ENCODE results near the gene PARD3. TPM values are rescaled to one million over a fixed set of nuclear protein-coding genes. Genes with fewer than 3 reads are reported as not detected.

The PARD3 gene
- total RNA-seq, 2 experiments from 2014 or later: 2.2 to 2.8 TPM

DNA sequence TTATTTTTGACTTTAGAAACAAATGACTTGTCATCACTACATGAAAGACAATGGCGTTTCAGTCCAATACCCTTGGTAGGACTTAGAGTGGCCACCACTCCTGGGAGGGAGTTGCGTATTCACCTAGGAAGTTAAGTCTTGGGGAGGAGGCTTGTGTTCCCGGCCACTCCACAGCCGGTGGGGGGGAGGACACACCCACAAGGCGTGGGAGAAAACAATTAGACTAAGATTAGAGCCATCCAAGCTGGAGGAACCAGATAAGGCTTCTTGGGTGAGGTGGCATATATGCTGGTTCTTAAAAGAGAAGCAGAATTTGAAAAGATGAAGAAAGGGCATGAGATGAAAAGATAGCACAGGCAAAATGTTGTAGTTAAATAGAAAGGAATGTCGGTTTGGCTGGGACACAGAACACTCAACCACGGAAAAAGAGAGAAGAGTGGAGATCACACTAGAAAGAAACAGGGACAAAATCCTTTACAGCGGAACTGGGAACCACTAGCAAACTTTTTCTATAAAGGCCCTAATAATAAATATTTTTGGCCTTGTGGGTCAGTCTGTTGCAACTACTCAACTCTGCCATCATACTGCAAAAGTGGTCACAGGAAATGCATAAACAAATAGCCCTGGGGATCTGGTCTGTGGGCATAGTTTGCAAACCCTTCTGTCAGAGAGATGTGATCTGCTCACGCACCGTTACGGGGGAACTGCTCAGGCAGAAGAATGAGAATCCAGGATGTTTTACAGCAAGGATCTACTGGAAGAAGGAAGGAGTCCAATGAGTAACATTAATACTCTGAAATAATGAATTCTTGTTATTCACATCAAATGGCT, 651.8 kb downstream of the PARD3 start:
- Mint-ChIP-seq H3K9me3 (ENCODE audit: low read depth) (no peaks in the 10 kb centered on the region), H3K27ac (no peak overlapping the region), H3K4me1 (no peaks in the 10 kb centered on the region), H3K36me3 (ENCODE audit: low read depth) (no peaks in the 10 kb centered on the region), H3K4me3 (no peak overlapping the region), H3K27me3 (peaks cover 2% of the 10 kb centered on the region)
- ATAC-seq: no peak
- intact Hi-C loops (cut with DNase I, micrococcal nuclease): loop anchor here in 1 of 2 experiments (2.0 kb wide), 1 partner anchor 20 kb away; no protein-coding TSS in a partner anchor
- DNase-seq: no peak
- ChIA-PET POLR2A (no interaction called here), CTCF (no interaction called here)

DNA sequence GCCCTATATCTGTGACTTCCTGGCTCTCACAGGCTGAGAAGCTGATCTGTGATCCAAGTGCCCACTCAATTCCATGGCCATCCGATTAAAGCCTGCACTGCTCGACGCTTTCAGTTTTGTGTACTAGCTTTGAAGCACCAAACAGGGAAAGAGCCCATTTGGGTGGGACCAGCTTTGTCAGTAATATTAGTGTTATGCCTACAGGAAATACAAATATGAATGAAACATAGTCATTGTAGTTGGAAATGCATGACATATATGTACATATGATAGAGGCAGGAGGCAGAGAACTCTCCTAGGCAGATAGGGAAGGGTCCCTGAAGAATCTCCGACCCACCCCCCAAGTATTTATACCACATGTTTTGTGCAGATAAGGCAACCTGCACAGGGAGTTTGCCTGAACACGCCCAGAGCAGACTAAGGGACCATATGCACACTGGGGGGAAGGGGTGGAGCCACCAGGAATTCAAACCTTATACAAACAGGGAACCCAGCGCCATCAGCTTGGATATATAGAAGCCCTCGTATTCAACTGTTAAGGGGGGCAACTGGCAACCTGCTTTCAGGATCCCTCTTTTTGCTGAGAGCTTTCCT, 653.2 kb downstream of the PARD3 start:
- H3K27me3 Mint-ChIP-seq: peaks cover 3% of the 10 kb centered on the region
- ChIA-PET CTCF (no interaction called here), POLR2A (no interaction called here)
- H3K36me3 Mint-ChIP-seq (ENCODE audit: low read depth): no peaks in the 10 kb centered on the region
- ATAC-seq (no peak), DNase-seq (no peak)
- H3K9me3 Mint-ChIP-seq (ENCODE audit: low read depth): no peaks in the 10 kb centered on the region
- no peak overlapping the region for H3K27ac Mint-ChIP-seq
- H3K4me1 Mint-ChIP-seq: no peaks in the 10 kb centered on the region
- intact Hi-C loops (cut with DNase I, micrococcal nuclease): loop anchor here in 1 of 2 experiments (2.0 kb wide), 1 partner anchor 21 kb away; no protein-coding TSS in a partner anchor
- no peak overlapping the region for H3K4me3 Mint-ChIP-seq

DNA sequence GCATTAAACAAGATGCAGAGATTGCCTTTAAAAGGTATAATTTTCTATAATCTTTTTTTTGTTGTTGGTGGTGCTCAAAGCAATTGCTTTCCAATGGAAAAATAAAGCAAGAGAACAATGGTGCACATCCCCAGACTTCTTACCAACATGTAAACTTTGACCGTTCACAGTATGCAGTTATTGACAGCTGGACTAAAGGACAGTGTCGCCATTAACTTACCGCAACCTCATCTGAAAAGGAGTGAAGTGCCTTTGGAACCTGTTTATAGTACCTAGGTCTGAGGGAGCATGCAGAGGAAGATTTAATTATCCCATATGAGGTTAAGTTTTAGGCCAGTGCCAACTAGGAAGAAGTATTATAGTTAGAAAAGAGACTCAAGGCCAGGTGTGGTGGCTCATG, 654.5 kb downstream of the PARD3 start:
- H3K4me1 Mint-ChIP-seq: no peaks in the 10 kb centered on the region
- H3K4me3 Mint-ChIP-seq: no peak overlapping the region
- intact Hi-C loops (cut with DNase I, micrococcal nuclease): no loop called here
- H3K27ac Mint-ChIP-seq: no peak overlapping the region
- POLR2A ChIA-PET: no interaction called here
- H3K36me3 Mint-ChIP-seq (ENCODE audit: low read depth): no peaks in the 10 kb centered on the region
- CTCF ChIA-PET: no interaction called here
- H3K27me3 Mint-ChIP-seq: peaks cover 3% of the 10 kb centered on the region
- DNase-seq (no peak), ATAC-seq (no peak)
- no peaks in the 10 kb centered on the region for H3K9me3 Mint-ChIP-seq (ENCODE audit: low read depth)

DNA sequence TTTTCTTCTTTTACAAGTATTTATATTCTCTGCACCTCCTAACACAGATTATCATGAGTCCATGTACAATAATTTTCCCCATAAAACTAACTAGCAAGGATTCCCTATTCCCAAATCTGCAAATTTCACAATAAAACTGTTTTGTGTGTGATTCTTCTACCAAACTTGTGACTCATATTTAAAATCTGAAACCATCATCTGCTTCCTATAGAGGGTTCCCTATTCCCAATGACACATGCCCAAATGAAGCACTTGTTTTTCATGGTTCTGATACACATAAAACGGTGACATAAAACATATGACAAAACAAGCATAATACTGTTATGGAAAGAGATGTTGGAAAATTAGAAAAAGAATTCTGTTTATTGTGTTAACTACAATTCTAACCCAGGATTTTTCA, 657.6 kb downstream of the PARD3 start:
- Mint-ChIP-seq H3K27me3 (peaks cover 4% of the 10 kb centered on the region), H3K27ac (no peak overlapping the region), H3K36me3 (ENCODE audit: low read depth) (no peaks in the 10 kb centered on the region), H3K9me3 (ENCODE audit: low read depth) (no peaks in the 10 kb centered on the region), H3K4me3 (no peak overlapping the region), H3K4me1 (no peaks in the 10 kb centered on the region)
- POLR2A ChIA-PET: no interaction called here
- DNase-seq (no peak), ATAC-seq (no peak)
- CTCF ChIA-PET: no interaction called here
- intact Hi-C loops (cut with DNase I, micrococcal nuclease): no loop called here

DNA sequence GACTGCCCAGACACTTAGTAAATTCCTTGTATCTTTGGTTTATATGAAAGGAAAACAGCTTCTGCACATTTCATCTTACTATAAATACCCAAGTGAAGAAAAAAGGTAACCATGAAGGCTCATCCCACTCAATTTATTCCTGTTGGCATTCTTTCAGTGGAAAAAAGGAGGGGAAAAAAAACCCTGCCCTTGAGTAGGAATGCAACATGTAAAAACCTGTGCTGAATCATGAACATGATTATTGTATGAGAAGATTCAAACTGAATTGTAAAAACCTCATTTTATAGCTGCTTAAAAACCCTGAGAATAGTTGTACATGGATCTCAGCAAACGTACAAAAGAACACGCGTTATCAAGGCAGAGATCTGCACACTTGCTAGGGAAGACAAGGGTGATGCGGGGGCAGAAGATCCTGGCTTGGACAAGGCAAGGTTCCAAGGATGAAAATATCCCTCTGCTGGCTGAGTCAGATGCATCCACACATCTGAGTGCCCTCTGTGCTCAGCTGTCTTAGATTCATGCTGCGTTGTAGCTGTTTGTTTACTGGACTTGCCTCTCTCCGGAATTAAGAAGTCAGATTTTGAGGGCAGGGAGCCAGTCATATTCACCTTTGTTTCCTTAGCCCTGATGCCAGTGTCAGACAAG, 658.2 kb downstream of the PARD3 start:
- ChIA-PET POLR2A (no interaction called here), CTCF (interaction anchor here (0.6 kb wide), 1 partner anchor 179 kb away, joined by 4 read pairs; no protein-coding TSS in a partner anchor)
- ATAC-seq: no peak
- H3K9me3 Mint-ChIP-seq (ENCODE audit: low read depth): no peaks in the 10 kb centered on the region
- H3K4me1 Mint-ChIP-seq: no peaks in the 10 kb centered on the region
- no peak overlapping the region for H3K27ac Mint-ChIP-seq
- H3K27me3 Mint-ChIP-seq: peaks cover 4% of the 10 kb centered on the region
- H3K36me3 Mint-ChIP-seq (ENCODE audit: low read depth): no peaks in the 10 kb centered on the region
- intact Hi-C loops (cut with DNase I, micrococcal nuclease): no loop called here
- no peak for DNase-seq
- H3K4me3 Mint-ChIP-seq: no peak overlapping the region

DNA sequence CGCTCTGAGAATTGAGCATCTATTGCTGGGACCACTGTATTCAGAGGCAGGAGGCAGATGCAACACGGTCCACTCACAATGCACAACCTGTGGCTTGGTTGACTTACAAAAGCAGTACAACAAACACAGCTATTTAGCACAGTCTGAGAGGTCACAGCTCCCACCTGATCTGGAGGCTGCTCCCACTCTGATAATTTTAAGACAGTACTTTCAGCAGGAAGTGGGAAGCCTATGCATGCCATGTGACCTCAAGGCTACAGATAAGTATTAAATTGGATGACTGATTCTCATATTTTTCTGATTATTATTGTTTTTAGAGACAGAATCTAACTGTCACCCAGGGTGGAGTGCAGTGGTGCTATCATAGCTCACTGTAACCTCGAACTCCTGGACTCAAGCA, 659.3 kb downstream of the PARD3 start:
- Mint-ChIP-seq H3K27ac (no peak overlapping the region), H3K9me3 (ENCODE audit: low read depth) (no peaks in the 10 kb centered on the region), H3K27me3 (peaks cover 4% of the 10 kb centered on the region), H3K4me1 (no peaks in the 10 kb centered on the region), H3K4me3 (no peak overlapping the region), H3K36me3 (ENCODE audit: low read depth) (no peaks in the 10 kb centered on the region)
- DNase-seq (no peak), ATAC-seq (no peak)
- intact Hi-C loops (cut with DNase I, micrococcal nuclease): no loop called here
- CTCF ChIA-PET: no interaction called here
- POLR2A ChIA-PET: no interaction called here

DNA sequence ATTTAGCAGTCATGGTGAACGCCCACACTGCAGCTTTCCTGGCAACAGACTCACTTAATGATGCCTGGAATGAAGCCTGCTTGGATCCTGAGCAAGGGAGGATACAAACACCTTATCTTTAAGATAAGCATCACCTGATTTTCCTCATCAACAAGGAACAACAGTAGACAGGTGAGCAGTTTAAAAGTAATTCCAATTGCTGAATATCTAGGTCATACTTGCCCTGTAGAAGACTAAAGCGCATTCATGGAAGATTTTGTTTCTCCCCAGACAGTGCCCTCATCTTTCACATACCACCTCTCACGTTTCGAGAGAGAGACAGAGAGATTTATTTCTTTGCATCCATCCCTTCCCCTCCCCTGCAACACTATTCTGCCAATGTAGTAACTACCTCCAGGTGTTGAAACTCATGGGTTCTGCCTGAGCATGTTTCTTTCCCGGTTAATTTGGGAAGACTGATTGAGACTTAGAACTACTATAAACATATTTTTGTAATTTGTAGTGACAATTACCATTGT, 660.7 kb downstream of the PARD3 start:
- no peak for ATAC-seq
- no peaks in the 10 kb centered on the region for H3K4me1 Mint-ChIP-seq
- peaks cover 4% of the 10 kb centered on the region for H3K27me3 Mint-ChIP-seq
- H3K4me3 Mint-ChIP-seq: no peak overlapping the region
- H3K27ac Mint-ChIP-seq: no peak overlapping the region
- ChIA-PET CTCF (no interaction called here), POLR2A (no interaction called here)
- H3K36me3 Mint-ChIP-seq (ENCODE audit: low read depth): no peaks in the 10 kb centered on the region
- DNase-seq: no peak
- no peaks in the 10 kb centered on the region for H3K9me3 Mint-ChIP-seq (ENCODE audit: low read depth)
- intact Hi-C loops (cut with DNase I, micrococcal nuclease): no loop called here

DNA sequence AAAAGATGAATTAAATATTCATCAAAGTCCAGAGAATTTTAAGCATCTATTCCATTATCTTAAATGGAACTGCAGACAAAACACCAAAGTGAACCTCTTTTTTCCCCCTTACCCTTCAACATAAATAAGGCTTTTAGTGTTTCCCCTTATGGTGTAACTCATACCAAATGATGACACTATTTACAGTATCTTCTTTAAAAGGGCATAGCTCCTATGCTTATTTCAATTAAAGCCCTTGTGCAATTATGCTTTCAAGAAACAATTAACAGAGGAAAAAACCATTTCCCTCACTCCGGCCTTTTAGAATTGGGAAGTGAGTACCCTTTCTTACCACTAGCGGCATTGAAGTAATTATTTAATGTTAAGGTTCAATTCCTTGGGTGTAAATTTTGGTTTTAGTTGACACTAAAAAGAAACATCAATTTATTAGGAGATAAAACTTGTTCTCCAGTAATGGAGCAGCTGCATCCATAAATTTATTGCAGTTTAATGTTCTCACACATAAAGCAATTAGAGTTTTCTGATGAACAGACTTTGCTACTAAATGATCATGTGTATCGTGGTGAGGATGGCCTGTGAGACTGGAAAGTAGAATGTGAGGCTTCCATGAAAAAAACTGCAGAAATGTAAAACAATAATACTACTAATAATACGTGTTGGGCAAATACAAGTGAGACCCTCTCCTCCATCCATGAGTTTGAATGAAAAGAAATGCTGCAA, 661.3 kb downstream of the PARD3 start:
- no peaks in the 10 kb centered on the region for H3K36me3 Mint-ChIP-seq (ENCODE audit: low read depth)
- ChIA-PET CTCF (interaction anchor here (0.6 kb wide), 1 partner anchor 15 kb away, joined by 3 read pairs; no protein-coding TSS in a partner anchor), POLR2A (no interaction called here)
- H3K4me1 Mint-ChIP-seq: no peaks in the 10 kb centered on the region
- ATAC-seq (no peak), DNase-seq (no peak)
- no peak overlapping the region for H3K4me3 Mint-ChIP-seq
- intact Hi-C loops (cut with DNase I, micrococcal nuclease): no loop called here
- peaks cover 4% of the 10 kb centered on the region for H3K27me3 Mint-ChIP-seq
- H3K9me3 Mint-ChIP-seq (ENCODE audit: low read depth): no peaks in the 10 kb centered on the region
- H3K27ac Mint-ChIP-seq: no peak overlapping the region

DNA sequence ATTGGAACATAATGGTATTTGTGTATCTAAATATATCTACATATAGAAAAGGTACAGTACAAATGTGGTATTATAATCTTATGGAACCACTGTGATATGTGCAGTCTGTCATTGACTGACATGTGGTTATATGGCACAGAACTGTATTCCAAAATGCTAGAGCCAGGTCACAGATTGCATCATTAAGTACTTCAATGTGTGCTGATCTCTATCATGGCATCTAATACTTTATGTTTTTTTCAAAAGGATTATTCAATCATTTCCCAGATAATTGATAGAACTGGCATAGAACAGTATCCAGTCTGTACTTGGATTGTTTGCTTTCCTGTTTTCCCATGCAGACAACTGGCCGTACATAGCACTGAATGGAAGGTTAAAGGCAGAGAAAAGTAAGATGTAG, 662.7 kb downstream of the PARD3 start:
- H3K4me1 Mint-ChIP-seq: no peaks in the 10 kb centered on the region
- ChIA-PET POLR2A (no interaction called here), CTCF (no interaction called here)
- ATAC-seq (no peak), DNase-seq (no peak)
- H3K27me3 Mint-ChIP-seq: peaks cover 2% of the 10 kb centered on the region
- no peaks in the 10 kb centered on the region for H3K36me3 Mint-ChIP-seq (ENCODE audit: low read depth)
- no peak overlapping the region for H3K4me3 Mint-ChIP-seq
- no peak overlapping the region for H3K27ac Mint-ChIP-seq
- H3K9me3 Mint-ChIP-seq (ENCODE audit: low read depth): no peaks in the 10 kb centered on the region
- intact Hi-C loops (cut with DNase I, micrococcal nuclease): no loop called here

DNA sequence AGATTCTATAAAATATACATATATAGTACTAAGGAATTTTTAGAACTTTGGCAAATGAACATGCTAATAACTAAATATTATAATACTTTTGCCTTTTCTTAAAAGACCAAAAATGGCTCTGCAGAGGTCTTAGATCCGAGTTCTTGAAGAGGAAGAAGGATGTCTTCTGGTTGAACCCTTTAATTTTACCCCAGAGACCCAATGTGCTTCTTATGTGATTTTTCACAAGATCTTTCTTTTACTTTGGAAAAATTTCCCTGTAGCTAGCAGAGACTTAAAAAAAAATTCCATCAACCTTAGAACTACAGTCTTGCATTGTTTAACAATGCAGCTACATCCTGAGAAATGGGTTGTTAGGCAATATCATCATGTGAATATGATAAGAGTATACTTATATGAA, 663.2 kb downstream of the PARD3 start:
- peaks cover 2% of the 10 kb centered on the region for H3K27me3 Mint-ChIP-seq

DNA sequence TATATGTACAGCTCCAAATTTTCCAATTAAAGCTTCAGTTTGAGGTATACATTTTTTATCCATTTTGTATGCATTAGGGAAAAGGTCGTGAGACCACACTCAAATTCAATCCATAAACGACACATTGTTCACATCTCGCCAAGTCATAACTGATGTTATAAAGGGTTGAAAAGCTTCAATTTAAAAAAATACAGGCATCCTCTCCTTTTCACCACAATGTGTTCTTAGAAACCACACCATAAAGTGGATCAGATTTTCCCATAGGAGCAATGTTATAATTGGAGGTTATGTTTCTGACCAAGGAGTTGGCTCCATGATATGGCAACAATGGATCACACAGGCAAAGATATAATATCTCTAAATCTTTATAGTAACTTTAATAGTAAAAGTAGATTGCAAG, 663.6 kb downstream of the PARD3 start:
- no peak overlapping the region for H3K27ac Mint-ChIP-seq
- H3K4me3 Mint-ChIP-seq: no peak overlapping the region
- no peaks in the 10 kb centered on the region for H3K4me1 Mint-ChIP-seq
- intact Hi-C loops (cut with DNase I, micrococcal nuclease): no loop called here
- H3K36me3 Mint-ChIP-seq (ENCODE audit: low read depth): no peaks in the 10 kb centered on the region
- CTCF ChIA-PET: no interaction called here
- H3K27me3 Mint-ChIP-seq: peaks cover 5% of the 10 kb centered on the region
- ATAC-seq: no peak
- H3K9me3 Mint-ChIP-seq (ENCODE audit: low read depth): no peaks in the 10 kb centered on the region
- POLR2A ChIA-PET: no interaction called here
- DNase-seq: no peak

More for the DNA sequence above, 663.2 kb downstream of the PARD3 start:
- Mint-ChIP-seq H3K4me1 (no peaks in the 10 kb centered on the region), H3K9me3 (ENCODE audit: low read depth) (no peaks in the 10 kb centered on the region), H3K27ac (no peak overlapping the region), H3K4me3 (no peak overlapping the region), H3K36me3 (ENCODE audit: low read depth) (no peaks in the 10 kb centered on the region)
- intact Hi-C loops (cut with DNase I, micrococcal nuclease): no loop called here
- ATAC-seq: no peak
- ChIA-PET POLR2A (no interaction called here), CTCF (no interaction called here)
- DNase-seq: no peak

Measured in activated CD4-positive, alpha-beta T cell treated with anti-CD3 and anti-CD28 coated beads for 36 hours (primary cell).